NT2/D1 (cell line): ENCODE measurements around the gene NSMF.

Source experiments
- DNase-seq: peaks from one replicate; pipeline ENCODE4 v3.0.0-alpha.2; 2011; ENCODE audit warnings: low read depth, low spot score
- H3K27me3 ChIP-seq: 2 replicates; pipeline ENCODE4 v1.6.0; 2011; ENCODE audit warnings: mild to moderate bottlenecking; ENCODE audit not compliant: insufficient read length, insufficient read depth
- H3K36me3 ChIP-seq: 2 replicates; pipeline ENCODE4 v1.6.1; 2011; ENCODE audit warnings: mild to moderate bottlenecking, low read length, mixed read lengths; ENCODE audit not compliant: insufficient read depth, insufficient read length
- H3K4me1 ChIP-seq: 2 replicates; pipeline ENCODE4 v1.5.1; 2011; ENCODE audit not compliant: insufficient read depth, insufficient read length
- H3K4me3 ChIP-seq: 2 replicates; pipeline ENCODE4 v1.5.1; 2011; ENCODE audit warnings: low read depth; ENCODE audit not compliant: insufficient read length
- H3K9ac ChIP-seq: 2 replicates; pipeline ENCODE4 v1.6.0; 2011; ENCODE audit warnings: low read depth; ENCODE audit not compliant: insufficient read length
- H3K9me3 ChIP-seq: 2 replicates; pipeline ENCODE4 v1.5.1; 2011; ENCODE audit warnings: mild to moderate bottlenecking, low read length; ENCODE audit not compliant: insufficient read depth
- SUZ12 ChIP-seq: IDR thresholded peaks from 2 replicates; pipeline ENCODE4 v1.6.1; 2011; ENCODE audit not compliant: insufficient read length, insufficient read depth; ENCODE audit errors: extremely low read depth
- YY1 ChIP-seq: IDR thresholded peaks from 2 replicates; pipeline ENCODE4 v1.6.1; 2011; ENCODE audit not compliant: insufficient read length, insufficient read depth
- ZNF274 ChIP-seq: IDR thresholded peaks from 2 replicates; pipeline ENCODE4 v1.6.1; 2011; ENCODE audit warnings: mild to moderate bottlenecking, low read depth, low read length

NSMF gene

GRCh38 chr9:137488906-137489305, 29.8 kb upstream of the NSMF start:
- no peak for TF ChIP-seq SUZ12
- TF ChIP-seq ZNF274 = no peak
- TF ChIP-seq YY1 = no peak
- DNase-seq = no peak
- H3K4me1 ChIP-seq = peaks cover 12% of the 10 kb centered on the region
- no peak overlapping the region for H3K9ac ChIP-seq
- no peaks in the 10 kb centered on the region for H3K27me3 ChIP-seq
- no peaks in the 10 kb centered on the region; the same call in 1 of the 2 replicates for H3K9me3 ChIP-seq
- H3K4me3 ChIP-seq = no peak overlapping the region
- H3K36me3 ChIP-seq = no peaks in the 10 kb centered on the region

- Histone ChIP-seq H3K4me3 (no peak overlapping the region), H3K9me3 (no peaks in the 10 kb centered on the region; the same call in 1 of the 2 replicates), H3K27me3 (no peaks in the 10 kb centered on the region), H3K9ac (no peak overlapping the region), H3K4me1 (peaks cover 6% of the 10 kb centered on the region), H3K36me3 (no peaks in the 10 kb centered on the region)
- DNase-seq = no peak
- TF ChIP-seq YY1 = no peak
- TF ChIP-seq ZNF274 = no peak
- TF ChIP-seq SUZ12 = no peak
Measured at GRCh38 chr9:137488327-137488653, 29.2 kb upstream of the NSMF start.

GRCh38 chr9:137487454-137488326, 28.6 kb upstream of the NSMF start:
- H3K36me3 ChIP-seq = no peaks in the 10 kb centered on the region
- H3K9me3 ChIP-seq = no peaks in the 10 kb centered on the region
- TF ChIP-seq SUZ12 (no peak), ZNF274 (no peak), YY1 (no peak)
- H3K4me1 ChIP-seq = peaks cover 6% of the 10 kb centered on the region
- no peak for DNase-seq
- H3K27me3 ChIP-seq = no peaks in the 10 kb centered on the region
- H3K4me3 ChIP-seq = no peak overlapping the region
- no peak overlapping the region for H3K9ac ChIP-seq

GRCh38 chr9:137486545-137487453, 27.7 kb upstream of the NSMF start:
- TF ChIP-seq SUZ12 = no peak
- TF ChIP-seq YY1 = no peak
- TF ChIP-seq ZNF274 = no peak
- DNase-seq = no peak
- Histone ChIP-seq H3K36me3 (no peaks in the 10 kb centered on the region), H3K9ac (no peak overlapping the region), H3K4me3 (no peak overlapping the region), H3K4me1 (peaks cover 6% of the 10 kb centered on the region), H3K9me3 (no peaks in the 10 kb centered on the region), H3K27me3 (no peaks in the 10 kb centered on the region)

GRCh38 chr9:137486141-137486490, 27.0 kb upstream of the NSMF start:
- TF ChIP-seq ZNF274 (no peak), SUZ12 (no peak), YY1 (no peak)
- Histone ChIP-seq H3K36me3 (no peaks in the 10 kb centered on the region), H3K9me3 (no peaks in the 10 kb centered on the region), H3K4me3 (no peak overlapping the region), H3K27me3 (no peaks in the 10 kb centered on the region), H3K9ac (no peak overlapping the region), H3K4me1 (peaks cover 8% of the 10 kb centered on the region)
- DNase-seq = no peak

GRCh38 chr9:137485343-137486140, 26.4 kb upstream of the NSMF start:
- DNase-seq = no peak
- Histone ChIP-seq H3K9me3 (no peaks in the 10 kb centered on the region), H3K9ac (no peak overlapping the region), H3K36me3 (no peaks in the 10 kb centered on the region), H3K27me3 (no peaks in the 10 kb centered on the region), H3K4me1 (peaks cover 10% of the 10 kb centered on the region), H3K4me3 (no peak overlapping the region)
- no peak for TF ChIP-seq ZNF274
- TF ChIP-seq SUZ12 = no peak
